HEK293T (cell line): Measurements from ENCODE around the gene SPRYD3.

ENCODE experiments used
- ARNT ChIP-seq: fragments of 450-650 bp; IDR thresholded peaks from 2 replicates; pipeline ENCODE4 v1.6.1; 2017; ENCODE audit warnings: mild to moderate bottlenecking
- BHLHE40 ChIP-seq: fragments of 450-650 bp; IDR thresholded peaks from 2 replicates; pipeline ENCODE4 v1.6.1; 2016; ENCODE audit warnings: mild to moderate bottlenecking, moderate library complexity, borderline replicate concordance
- FOXA1 ChIP-seq: fragments of 450-650 bp; IDR thresholded peaks from 2 replicates; pipeline ENCODE4 v1.6.1; 2016; ENCODE audit warnings: mild to moderate bottlenecking
- FOXK2 ChIP-seq: fragments of 450-650 bp; IDR thresholded peaks from 2 replicates; pipeline ENCODE4 v1.6.1; 2016; ENCODE audit warnings: mild to moderate bottlenecking
- FOXM1 ChIP-seq: fragments of 450-650 bp; IDR thresholded peaks from 2 replicates; pipeline ENCODE4 v1.6.1; 2017; ENCODE audit warnings: mild to moderate bottlenecking, borderline replicate concordance
- HDGF ChIP-seq: fragments of 450-650 bp; IDR thresholded peaks from 2 replicates; pipeline ENCODE4 v1.6.1; 2017; ENCODE audit warnings: antibody characterized with exemption, borderline replicate concordance
- LEF1 ChIP-seq: fragments of 450-650 bp; IDR thresholded peaks from 2 replicates; pipeline ENCODE4 v1.6.1; 2017; ENCODE audit warnings: mild to moderate bottlenecking, borderline replicate concordance
- NFRKB ChIP-seq: fragments of 450-650 bp; IDR thresholded peaks from 2 replicates; pipeline ENCODE4 v1.6.1; 2016; ENCODE audit warnings: mild to moderate bottlenecking, moderate library complexity
- PKNOX1 ChIP-seq: fragments of 450-650 bp; IDR thresholded peaks from 2 replicates; pipeline ENCODE4 v1.6.1; 2016
- SP1 ChIP-seq: fragments of 450-650 bp; IDR thresholded peaks from 2 replicates; pipeline ENCODE4 v1.6.1; 2017
- SUZ12 ChIP-seq: fragments of 450-650 bp; IDR thresholded peaks from 2 replicates; pipeline ENCODE4 v1.6.1; 2016; ENCODE audit warnings: mild to moderate bottlenecking
- TARDBP ChIP-seq: fragments of 450-650 bp; IDR thresholded peaks from 2 replicates; pipeline ENCODE4 v1.6.1; 2016
- ZNF384 ChIP-seq: fragments of 450-650 bp; IDR thresholded peaks from 2 replicates; pipeline ENCODE4 v1.6.1; 2016

- no peak for TF ChIP-seq FOXK2
- TF ChIP-seq LEF1 = no peak
- TF ChIP-seq ZNF384 = no peak
- no peak for TF ChIP-seq SP1
- TF ChIP-seq NFRKB = no peak
- TF ChIP-seq FOXM1 = no peak
- TF ChIP-seq PKNOX1 = no peak
- no peak for TF ChIP-seq BHLHE40
- TF ChIP-seq TARDBP = no peak
- TF ChIP-seq ARNT = no peak
- TF ChIP-seq HDGF = no peak
- no peak for TF ChIP-seq SUZ12
- TF ChIP-seq FOXA1 = no peak
Measured at GRCh38 chr12:53123578-53124351, 44.6 kb upstream of the SPRYD3 start.
